HCT116 (cell line): ENCODE results near the gene TOX3. TPM values are rescaled to one million over a fixed set of nuclear protein-coding genes. Genes with fewer than 3 reads are reported as not detected.

Experiments
- ATAC-seq: fragments of 200-7000 bp; cut with Tn5 transposase; 2 replicates; pipeline ENCODE4 v1.9.1; 2020; ENCODE audit warnings: mild to moderate bottlenecking, moderate library complexity
- BruUV-seq: library from RNA; stranded (reverse); fragments of 400-500 nt; replicated peaks from 2 replicates; lab custom pipeline; 2021; lab: Mats Ljungman, UMichigan
- CTCF ChIA-PET: fragments of 300-600 bp; sonication (Branson Sonifier 250); formaldehyde crosslinking; loops from one replicate; lab custom pipeline; 2021; ENCODE audit warnings: antibody characterized with exemption; lab: Charles Lee
- POLR2A ChIA-PET: fragments of 300-600, 350-600 bp; sonication (Branson Sonifier 250); formaldehyde crosslinking; loops from one replicate; lab custom pipeline; 2021; ENCODE audit warnings: antibody characterized with exemption; lab: Charles Lee
- RAD21 ChIA-PET, 2 experiments: fragments of 300-600 bp; sonication (Branson Sonifier 250); formaldehyde crosslinking; loops; one replicate each; lab custom pipeline; 2023; ENCODE audit warnings: low total read pairs in 2 of 2; ENCODE audit not compliant: uncharacterized antibody in 2 of 2, unreplicated experiment in 2 of 2, low non-redundant PET in 1 of 2; lab: Charles Lee
- DNase-seq: peaks from one replicate; pipeline ENCODE4 v3.0.0-alpha.2; 2010; ENCODE audit warnings: low read depth, low spot score
- H2AFZ ChIP-seq: fragments of 200-600 bp; shearing (Covaris generic), sonication (generic); 2 replicates; pipeline ENCODE4 v1.6.1; 2017; ENCODE audit warnings: low read depth, mixed run types, mixed read lengths, antibody characterized with exemption, low read length; ENCODE audit not compliant: poor library complexity, severe bottlenecking
- H3K27ac ChIP-seq: 2 replicates; pipeline ENCODE4 v1.5.1; 2012; ENCODE audit warnings: low read depth, low read length
- H3K27me3 ChIP-seq: fragments of 200-600 bp; sonication (generic); 2 replicates; pipeline ENCODE4 v1.6.1; 2016; ENCODE audit warnings: mixed run types, low read length, mixed read lengths; ENCODE audit not compliant: insufficient read depth
- H3K36me3 ChIP-seq, 2 experiments: fragments of 200-500 bp in 1 of 2; fragments of 200-600 bp in 1 of 2; sonication (Bioruptor generic) in 1 of 2; sonication (generic) in 1 of 2; 2 replicates each; pipeline versions ENCODE4 v1.5.1 to v1.6.1; 2014 to 2016; ENCODE audit warnings: low read length in 2 of 2, inconsistent platforms in 1 of 2, mixed read lengths in 1 of 2, mixed run types in 1 of 2; ENCODE audit not compliant: insufficient read depth in 2 of 2, control insufficient read depth in 1 of 2
- H3K4me1 ChIP-seq, 2 experiments: fragments of 200-600 bp in 1 of 2; sonication (generic) in 1 of 2; 2 replicates each; pipeline versions ENCODE4 v1.5.1 to v1.6.1; 2012 to 2017; ENCODE audit warnings: low read length in 2 of 2, inconsistent platforms in 1 of 2, mild to moderate bottlenecking in 1 of 2, mixed read lengths in 1 of 2, mixed run types in 1 of 2, moderate library complexity in 1 of 2; ENCODE audit not compliant: insufficient read depth in 2 of 2, control insufficient read depth in 1 of 2
- H3K4me2 ChIP-seq: fragments of 200-600 bp; sonication (generic); 2 replicates; pipeline ENCODE4 v1.6.1; 2017; ENCODE audit warnings: mixed run types, low read length, mixed read lengths
- H3K4me3 ChIP-seq, 2 experiments: fragments of 200-600 bp in 1 of 2; sonication (generic) in 1 of 2; replicated peaks in 1 of 2; 2 replicates each; pipeline ENCODE4 v1.5.1; 2011 to 2016; ENCODE audit warnings: low read length in 2 of 2, control low read depth in 1 of 2, low read depth in 1 of 2, mild to moderate bottlenecking in 1 of 2, mixed read lengths in 1 of 2, mixed run types in 1 of 2
- H3K79me2 ChIP-seq: fragments of 200-600 bp; sonication (generic); 2 replicates; pipeline ENCODE4 v1.6.1; 2017; ENCODE audit warnings: mild to moderate bottlenecking, mixed run types, low read length, moderate library complexity, mixed read lengths; ENCODE audit not compliant: insufficient read depth
- H3K9ac ChIP-seq: fragments of 200-600 bp; sonication (generic); 2 replicates; pipeline ENCODE4 v1.6.1; 2016; ENCODE audit warnings: low read length, mixed read lengths
- H3K9me2 ChIP-seq: fragments of 200-600 bp; sonication (generic), shearing (Covaris generic); 2 replicates; pipeline ENCODE4 v1.6.1; 2017; ENCODE audit warnings: mixed run types, mild to moderate bottlenecking, moderate library complexity; ENCODE audit not compliant: insufficient read depth
- H3K9me3 ChIP-seq, 2 experiments: fragments of 200-500 bp in 1 of 2; fragments of 200-600 bp in 1 of 2; sonication (Bioruptor generic) in 1 of 2; sonication (generic) in 1 of 2; 2 replicates each; pipeline ENCODE4 v1.6.1; 2014 to 2017; ENCODE audit warnings: low read length in 2 of 2, mixed read lengths in 2 of 2, inconsistent platforms in 1 of 2, low read depth in 1 of 2, mild to moderate bottlenecking in 1 of 2, mixed run types in 1 of 2, moderate library complexity in 1 of 2; ENCODE audit not compliant: control insufficient read depth in 1 of 2, insufficient read depth in 1 of 2
- H4K20me1 ChIP-seq: fragments of 200-600 bp; sonication (generic), shearing (Covaris generic); 2 replicates; pipeline ENCODE4 v1.6.1; 2017; ENCODE audit warnings: mixed run types, mild to moderate bottlenecking, moderate library complexity; ENCODE audit not compliant: insufficient read depth
- CEBPB ChIP-seq: IDR thresholded peaks from 2 replicates; pipeline ENCODE4 v1.6.1; 2012; ENCODE audit warnings: low read depth
- ELF1 ChIP-seq: IDR thresholded peaks from 2 replicates; pipeline ENCODE4 v1.6.1; 2012; ENCODE audit warnings: low read depth, borderline replicate concordance
- EZH2phosphoT487 ChIP-seq: fragments of 200-600 bp; IDR thresholded peaks from 2 replicates; pipeline ENCODE4 v1.6.1; 2018; ENCODE audit warnings: antibody characterized with exemption, borderline replicate concordance
- JUND ChIP-seq: IDR thresholded peaks from 2 replicates; pipeline ENCODE4 v1.6.1; 2012
- MAX ChIP-seq: IDR thresholded peaks from 2 replicates; pipeline ENCODE4 v1.6.1; 2012
- POLR2A ChIP-seq: IDR thresholded peaks from 2 replicates; pipeline ENCODE4 v1.7.0; 2011; ENCODE audit warnings: borderline replicate concordance; ENCODE audit not compliant: insufficient read depth, insufficient read length; ENCODE audit errors: extremely low read depth
- POLR2AphosphoS5 ChIP-seq: IDR thresholded peaks from 2 replicates; pipeline ENCODE4 v1.6.1; 2011; ENCODE audit warnings: mild to moderate bottlenecking, low read depth, low read length, moderate library complexity
- RAD21 ChIP-seq: IDR thresholded peaks from 2 replicates; pipeline ENCODE4 v1.6.1; 2012; ENCODE audit warnings: low read depth, mild to moderate bottlenecking
- SIN3A ChIP-seq: IDR thresholded peaks from 2 replicates; pipeline ENCODE4 v1.6.1; 2012; ENCODE audit warnings: low read depth
- SP1 ChIP-seq: IDR thresholded peaks from 2 replicates; pipeline ENCODE4 v1.6.1; 2012; ENCODE audit warnings: low read depth
- YY1 ChIP-seq: IDR thresholded peaks from 2 replicates; pipeline ENCODE4 v1.6.1; 2011; ENCODE audit warnings: low read length, low read depth, moderate library complexity, mild to moderate bottlenecking; ENCODE audit not compliant: insufficient replicate concordance; ENCODE audit errors: extremely low read depth
- ZBTB33 ChIP-seq: IDR thresholded peaks from 2 replicates; pipeline ENCODE4 v1.6.1; 2011; ENCODE audit warnings: mild to moderate bottlenecking, low read length, moderate library complexity; ENCODE audit not compliant: insufficient replicate concordance; ENCODE audit errors: extremely low read depth
- ZFX ChIP-seq: fragments of 450-650 bp; IDR thresholded peaks from 2 replicates; pipeline ENCODE4 v1.6.1; 2017
- ZNF274 ChIP-seq: fragments of 200-500 bp; sonication (Bioruptor generic); IDR thresholded peaks from 2 replicates; pipeline ENCODE4 v1.6.1; 2014; ENCODE audit warnings: mild to moderate bottlenecking, low read depth, low read length, inconsistent platforms
- intact Hi-C: fragments of 100-400 bp; cut with micrococcal nuclease; formaldehyde crosslinking; loops from 2 replicates; pipeline ENCODE4 v1.10.0; 2022
- total RNA-seq: library from RNA; stranded (reverse); gene quantifications from one replicate; pipeline ENCODE4 v1.2.1, GENCODE V29; 2021; ENCODE audit not compliant: unreplicated experiment

TOX3 gene
- total RNA-seq, 1 experiment from 2014 or later: not detected

DNA sequence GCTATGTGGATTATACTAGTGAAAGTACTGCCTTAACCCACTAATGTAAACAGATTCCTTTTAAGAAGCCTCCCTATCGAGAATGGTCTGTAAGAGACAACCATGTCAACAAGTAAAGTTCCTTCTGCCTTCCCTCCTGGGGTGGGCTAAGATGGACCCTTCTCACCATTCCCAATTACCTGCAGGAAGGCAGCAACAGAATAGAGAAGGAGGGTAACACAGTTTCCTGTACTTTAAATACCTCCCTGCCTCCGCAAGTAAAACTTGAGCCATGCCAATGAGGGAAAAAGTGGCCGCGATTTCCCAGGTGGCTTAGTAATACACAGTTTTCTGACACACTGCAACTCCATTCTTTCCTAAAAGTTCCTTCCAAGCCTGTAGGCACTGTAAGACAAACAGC, 45.2 kb downstream of the TOX3 start:
- ChIA-PET CTCF (no interaction called here), RAD21 (no interaction called here)

More for the DNA sequence above, 45.2 kb downstream of the TOX3 start:
- POLR2A ChIA-PET: no interaction called here
- H3K4me2 ChIP-seq: no peak overlapping the region
- H3K9ac ChIP-seq: no peak overlapping the region
- no peak overlapping the region for H3K4me3 ChIP-seq
- intact Hi-C loops: no loop called here
- H3K9me3 ChIP-seq: peaks cover 4 to 9% of the 10 kb centered on the region in 2 experiments; a peak in 2 of 4 replicates
- H2AFZ ChIP-seq: no peak overlapping the region
- DNase-seq (no peak), ATAC-seq (no peak)
- TF ChIP-seq ZBTB33 (no peak), MAX (no peak), ELF1 (no peak), ZNF274 (no peak), POLR2AphosphoS5 (no peak), RAD21 (no peak), SIN3A (no peak), POLR2A (no peak), SP1 (no peak), CEBPB (no peak), ZFX (no peak), YY1 (no peak), JUND (no peak), EZH2phosphoT487 (no peak)
- BruUV-seq: no TSS peak
- H3K4me1 ChIP-seq: no peaks in the 10 kb centered on the region
- no peaks in the 10 kb centered on the region for H4K20me1 ChIP-seq
- no peaks in the 10 kb centered on the region for H3K9me2 ChIP-seq
- no peaks in the 10 kb centered on the region for H3K27me3 ChIP-seq
- no peaks in the 10 kb centered on the region for H3K36me3 ChIP-seq
- no peaks in the 10 kb centered on the region for H3K79me2 ChIP-seq
- H3K27ac ChIP-seq: no peak overlapping the region
